Measurements from ENCODE around the gene CDON. TPM values are rescaled to one million over a fixed set of nuclear protein-coding genes. Genes with fewer than 3 reads are reported as not detected.

Gene CDON
- total and polyA plus RNA-seq, 12 donors: 1.4 to 17.1 (median 8.9) TPM

GRCh38 chr11:126079621-126080124 is 17.0 kb upstream of the CDON start:
- peaks cover 0 to 6% (median 0%) of the 10 kb centered on the region in 7 donors for H3K27me3 ChIP-seq
- H3K9me3 ChIP-seq: no peaks in the 10 kb centered on the region
- no peak for TF ChIP-seq CTCF (IDR thresholded peaks at IDR 0.05)
- no peak for DNase-seq
- WGBS, 2 donors: 39 to 40% methylated on average over 6 of the region's 6 CpGs
- peak in 1 of 8 donors; percentile 13 for ATAC-seq
- intact Hi-C loops (cut with DNase I): no loop called here
- peaks cover 0 to 13% (median 0%) of the 10 kb centered on the region in 9 donors for H3K4me1 ChIP-seq
- no peaks in the 10 kb centered on the region for H3K36me3 ChIP-seq
- no peak overlapping the region for H3K27ac ChIP-seq
- no peak overlapping the region for H3K4me3 ChIP-seq

GRCh38 chr11:126076641-126077040 is 14.0 kb upstream of the CDON start:
- WGBS, 2 donors: 69 to 84% methylated on average over 1 of the region's 1 CpG
- Histone ChIP-seq H3K4me1 (peaks cover 0 to 13% (median 0%) of the 10 kb centered on the region in 9 donors), H3K36me3 (no peaks in the 10 kb centered on the region), H3K27me3 (peaks cover 0 to 6% (median 0%) of the 10 kb centered on the region in 7 donors), H3K27ac (no peak overlapping the region), H3K9me3 (no peaks in the 10 kb centered on the region), H3K4me3 (no peak overlapping the region)
- TF ChIP-seq CTCF (IDR thresholded peaks at IDR 0.05): no peak
- intact Hi-C loops (cut with DNase I): no loop called here
- DNase-seq: no peak
- no peak for ATAC-seq

GRCh38 chr11:126072801-126073594 is 10.3 kb upstream of the CDON start:
- no peak for TF ChIP-seq CTCF (IDR thresholded peaks at IDR 0.05)
- WGBS, 2 donors: 65 to 71% methylated on average over 9 of the region's 9 CpGs
- ATAC-seq (no peak), DNase-seq (no peak)
- no peak overlapping the region for H3K27ac ChIP-seq
- no peaks in the 10 kb centered on the region for H3K9me3 ChIP-seq
- no peaks in the 10 kb centered on the region for H3K4me1 ChIP-seq
- H3K27me3 ChIP-seq: peaks cover 0 to 6% (median 0%) of the 10 kb centered on the region in 7 donors
- H3K4me3 ChIP-seq: no peak overlapping the region
- no peaks in the 10 kb centered on the region for H3K36me3 ChIP-seq
- intact Hi-C loops (cut with DNase I): no loop called here

- no peaks in the 10 kb centered on the region for H3K36me3 ChIP-seq
- 72 to 74% methylated on average over 5 of the region's 5 CpGs for WGBS, 2 donors
- no peak for ATAC-seq
- H3K4me1 ChIP-seq: no peaks in the 10 kb centered on the region
- no peak overlapping the region for H3K27ac ChIP-seq
- intact Hi-C loops (cut with DNase I): no loop called here
- H3K4me3 ChIP-seq: no peak overlapping the region
- TF ChIP-seq CTCF (IDR thresholded peaks at IDR 0.05): no peak
- no peak for DNase-seq
- no peaks in the 10 kb centered on the region for H3K9me3 ChIP-seq
- H3K27me3 ChIP-seq: peaks cover 0 to 6% (median 0%) of the 10 kb centered on the region in 7 donors
These were observed 9.6 kb upstream of the CDON start for GRCh38 chr11:126072141-126072741.

Measured in heart right ventricle (tissue), 16 donors.